ENCODE results near the gene SLC25A11.

Gene SLC25A11

DNA sequence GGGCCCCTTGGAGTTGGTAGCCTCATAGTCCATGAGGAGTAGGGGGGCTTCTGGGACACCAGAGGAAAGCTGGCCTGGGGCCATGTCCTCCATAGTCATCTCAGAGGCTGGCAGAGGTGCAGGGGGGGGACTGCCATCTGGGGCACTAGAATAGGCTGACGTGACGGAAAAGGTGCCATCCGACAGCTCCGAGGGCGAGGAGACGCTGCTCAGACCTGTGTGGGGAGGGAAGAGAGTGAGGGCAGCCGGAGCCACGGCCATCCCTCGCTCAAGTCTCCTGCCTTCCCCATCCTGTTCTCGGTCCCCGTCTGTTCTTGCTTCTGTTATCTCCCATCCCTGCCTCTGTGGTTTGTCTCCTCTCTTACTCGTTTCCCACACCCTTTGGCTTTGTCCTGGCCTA is 32.5 kb upstream of the SLC25A11 start:
- peak overlapping the region; percentile 10 for H3K56ac ChIP-seq (ENCODE audit: low read length)
- no peak overlapping the region for H2BK5ac ChIP-seq (ENCODE audit: low read length)
- no peak overlapping the region for H3K9ac ChIP-seq (ENCODE audit: low read length)
- no peaks in the 10 kb centered on the region for H3K27me3 ChIP-seq (ENCODE audit: insufficient read depth, low read length, poor library complexity)
- no peak overlapping the region for H2AK5ac ChIP-seq (ENCODE audit: low read length)
- H3K36me3 ChIP-seq (ENCODE audit: control insufficient read depth, insufficient read depth, low read length) = no peaks in the 10 kb centered on the region
- no peak overlapping the region for H3K23ac ChIP-seq (ENCODE audit: low read length)
- H4K8ac ChIP-seq (ENCODE audit: low read depth, low read length) = no peak overlapping the region
- H3K4me1 ChIP-seq (ENCODE audit: control insufficient read depth, low read depth, low read length) = peaks cover 2% of the 10 kb centered on the region
- no peak overlapping the region for H3K18ac ChIP-seq (ENCODE audit: low read length)
- no CpG with 5 or more reads among the region's 12 CpGs for WGBS (ENCODE audit: extremely low coverage, insufficient coverage, low lambda C conversion rate)
- H3K4me2 ChIP-seq (ENCODE audit: low read length) = no peak overlapping the region
- H2BK120ac ChIP-seq (ENCODE audit: low read depth, low read length) = no peak overlapping the region
- H3K4ac ChIP-seq (ENCODE audit: low read depth, low read length) = no peak overlapping the region
- H2BK15ac ChIP-seq (replicated peaks; ENCODE audit: low read depth) = no peak overlapping the region
- no peak for DNase-seq
- H4K5ac ChIP-seq (ENCODE audit: low read length) = no peak overlapping the region
- peaks cover 3% of the 10 kb centered on the region for H3K79me2 ChIP-seq (ENCODE audit: control insufficient read depth, insufficient read depth, low read length)
- no peak overlapping the region for H3K27ac ChIP-seq (ENCODE audit: low read depth, low read length)
- no peak overlapping the region for H3K4me3 ChIP-seq (ENCODE audit: low read length)
- H3K79me1 ChIP-seq (ENCODE audit: low read length) = peaks cover 6% of the 10 kb centered on the region

DNA sequence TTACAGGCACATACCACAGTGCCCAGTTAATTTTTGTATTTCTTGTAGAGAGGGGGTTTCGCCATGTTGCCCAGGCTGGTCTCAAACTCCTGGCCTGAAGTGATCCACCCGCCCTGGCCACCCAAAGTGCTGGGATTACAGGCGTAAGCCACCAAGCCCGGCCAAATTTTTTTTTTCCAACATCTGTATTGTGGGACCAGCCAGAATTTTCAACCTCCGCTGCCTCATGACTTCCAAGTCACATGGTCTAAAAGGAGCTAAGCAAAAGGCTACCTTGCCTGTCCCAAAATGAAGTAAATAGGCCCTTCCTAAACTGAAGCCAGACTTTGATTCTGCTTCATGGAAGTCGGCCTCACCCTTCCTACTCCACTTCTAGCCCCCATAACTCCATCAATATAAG is 32.0 kb upstream of the SLC25A11 start:
- H3K23ac ChIP-seq (ENCODE audit: low read length) = no peak overlapping the region
- H2AK5ac ChIP-seq (ENCODE audit: low read length) = no peak overlapping the region
- H3K4ac ChIP-seq (ENCODE audit: low read depth, low read length) = no peak overlapping the region
- H4K8ac ChIP-seq (ENCODE audit: low read depth, low read length) = no peak overlapping the region
- no peak overlapping the region for H3K4me3 ChIP-seq (ENCODE audit: low read length)
- H3K79me2 ChIP-seq (ENCODE audit: control insufficient read depth, insufficient read depth, low read length) = peaks cover 3% of the 10 kb centered on the region
- no peaks in the 10 kb centered on the region for H3K36me3 ChIP-seq (ENCODE audit: control insufficient read depth, insufficient read depth, low read length)
- no peak for DNase-seq
- peaks cover 6% of the 10 kb centered on the region for H3K79me1 ChIP-seq (ENCODE audit: low read length)
- H2BK120ac ChIP-seq (ENCODE audit: low read depth, low read length) = no peak overlapping the region
- H3K18ac ChIP-seq (ENCODE audit: low read length) = no peak overlapping the region
- no CpG with 5 or more reads among the region's 6 CpGs for WGBS (ENCODE audit: extremely low coverage, insufficient coverage, low lambda C conversion rate)
- no peak overlapping the region for H3K27ac ChIP-seq (ENCODE audit: low read depth, low read length)
- no peak overlapping the region for H4K5ac ChIP-seq (ENCODE audit: low read length)
- no peak overlapping the region for H3K9ac ChIP-seq (ENCODE audit: low read length)
- no peaks in the 10 kb centered on the region for H3K27me3 ChIP-seq (ENCODE audit: insufficient read depth, low read length, poor library complexity)
- no peak overlapping the region for H3K4me2 ChIP-seq (ENCODE audit: low read length)
- peaks cover 2% of the 10 kb centered on the region for H3K4me1 ChIP-seq (ENCODE audit: control insufficient read depth, low read depth, low read length)
- no peak overlapping the region for H3K56ac ChIP-seq (ENCODE audit: low read length)
- H2BK5ac ChIP-seq (ENCODE audit: low read length) = no peak overlapping the region
- no peak overlapping the region for H2BK15ac ChIP-seq (replicated peaks; ENCODE audit: low read depth)

DNA sequence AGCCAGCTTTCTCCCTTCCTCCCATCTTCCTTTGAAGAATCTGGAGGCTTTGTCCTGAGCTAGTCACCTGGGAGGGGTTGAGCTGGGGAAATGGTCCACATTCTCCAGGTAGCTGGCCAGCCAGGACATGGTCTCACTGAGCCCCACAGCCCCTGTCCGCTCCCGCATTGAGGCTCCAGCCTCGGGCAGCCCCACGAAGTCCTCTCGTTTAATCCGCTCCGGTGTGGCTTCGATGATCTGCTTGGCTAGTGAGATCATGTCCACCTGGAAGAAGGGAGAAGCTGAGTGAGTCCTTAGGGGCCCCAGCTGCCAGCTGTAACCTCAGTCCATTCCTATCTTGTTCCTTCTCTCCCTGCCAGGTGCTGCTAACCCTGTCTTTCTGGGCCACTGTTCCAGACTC is 30.4 kb upstream of the SLC25A11 start:
- Histone ChIP-seq H4K5ac (ENCODE audit: low read length) (no peak overlapping the region), H3K56ac (ENCODE audit: low read length) (no peak overlapping the region), H3K4ac (ENCODE audit: low read depth, low read length) (no peak overlapping the region), H3K4me2 (ENCODE audit: low read length) (no peak overlapping the region), H3K9ac (ENCODE audit: low read length) (no peak overlapping the region), H3K23ac (ENCODE audit: low read length) (no peak overlapping the region), H3K36me3 (ENCODE audit: control insufficient read depth, insufficient read depth, low read length) (no peaks in the 10 kb centered on the region), H4K8ac (ENCODE audit: low read depth, low read length) (no peak overlapping the region), H2BK5ac (ENCODE audit: low read length) (no peak overlapping the region), H3K18ac (ENCODE audit: low read length) (no peak overlapping the region), H3K27ac (ENCODE audit: low read depth, low read length) (no peak overlapping the region), H2BK120ac (ENCODE audit: low read depth, low read length) (no peak overlapping the region), H3K4me3 (ENCODE audit: low read length) (no peak overlapping the region), H3K79me2 (ENCODE audit: control insufficient read depth, insufficient read depth, low read length) (peaks cover 6% of the 10 kb centered on the region), H3K4me1 (ENCODE audit: control insufficient read depth, low read depth, low read length) (peaks cover 4% of the 10 kb centered on the region), H3K79me1 (ENCODE audit: low read length) (peaks cover 8% of the 10 kb centered on the region), H2AK5ac (ENCODE audit: low read length) (no peak overlapping the region), H2BK15ac (replicated peaks; ENCODE audit: low read depth) (no peak overlapping the region), H3K27me3 (ENCODE audit: insufficient read depth, low read length, poor library complexity) (no peaks in the 10 kb centered on the region)
- WGBS (ENCODE audit: extremely low coverage, insufficient coverage, low lambda C conversion rate) = no CpG with 5 or more reads among the region's 8 CpGs
- no peak for DNase-seq

DNA sequence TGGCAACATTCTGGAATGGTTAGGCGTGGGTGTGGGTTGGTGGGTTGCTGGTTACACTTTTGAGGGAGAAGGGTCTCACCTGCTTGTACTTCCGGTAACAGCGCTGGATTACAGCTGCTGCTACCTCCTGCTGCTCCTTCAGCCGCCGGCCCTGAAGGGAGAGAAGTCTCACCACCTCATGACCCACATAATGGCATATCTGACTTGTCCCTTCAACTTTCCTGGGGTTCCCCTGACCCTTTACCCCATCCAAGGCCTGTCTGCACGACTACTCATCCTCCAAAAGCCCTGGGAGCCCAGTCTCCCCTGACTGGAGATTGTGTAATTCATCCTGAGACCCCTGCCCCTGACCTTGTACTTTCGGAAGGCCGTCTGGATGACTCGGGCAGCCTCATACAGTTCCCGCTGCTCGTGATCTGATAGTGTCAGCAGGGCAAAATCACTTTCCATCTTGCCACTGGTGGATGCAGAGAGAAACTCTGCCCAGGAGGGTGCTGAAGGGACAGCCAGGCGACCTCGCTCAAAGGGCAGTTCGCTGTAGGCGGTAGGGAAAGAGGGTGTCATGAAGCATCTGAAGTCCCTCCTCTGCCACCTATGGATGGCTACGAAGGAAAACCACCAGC is 29.8 kb upstream of the SLC25A11 start:
- Histone ChIP-seq H4K8ac (ENCODE audit: low read depth, low read length) (no peak overlapping the region), H3K23ac (ENCODE audit: low read length) (peak overlapping the region; percentile 48), H3K27ac (ENCODE audit: low read depth, low read length) (no peak overlapping the region), H3K9ac (ENCODE audit: low read length) (peak overlapping the region; percentile 76), H3K27me3 (ENCODE audit: insufficient read depth, low read length, poor library complexity) (no peaks in the 10 kb centered on the region), H2BK15ac (replicated peaks; ENCODE audit: low read depth) (no peak overlapping the region), H3K4ac (ENCODE audit: low read depth, low read length) (no peak overlapping the region), H3K79me2 (ENCODE audit: control insufficient read depth, insufficient read depth, low read length) (peaks cover 6% of the 10 kb centered on the region), H4K5ac (ENCODE audit: low read length) (no peak overlapping the region), H3K79me1 (ENCODE audit: low read length) (peaks cover 10% of the 10 kb centered on the region), H3K4me2 (ENCODE audit: low read length) (peak overlapping the region; percentile 18), H3K56ac (ENCODE audit: low read length) (peak overlapping the region; percentile 99), H3K4me1 (ENCODE audit: control insufficient read depth, low read depth, low read length) (peaks cover 4% of the 10 kb centered on the region), H3K18ac (ENCODE audit: low read length) (no peak overlapping the region), H2BK5ac (ENCODE audit: low read length) (no peak overlapping the region), H2AK5ac (ENCODE audit: low read length) (peak overlapping the region; percentile 0), H3K4me3 (ENCODE audit: low read length) (no peak overlapping the region), H2BK120ac (ENCODE audit: low read depth, low read length) (no peak overlapping the region), H3K36me3 (ENCODE audit: control insufficient read depth, insufficient read depth, low read length) (no peaks in the 10 kb centered on the region)
- WGBS (ENCODE audit: extremely low coverage, insufficient coverage, low lambda C conversion rate) = no CpG with 5 or more reads among the region's 16 CpGs
- DNase-seq = peak; percentile 56

DNA sequence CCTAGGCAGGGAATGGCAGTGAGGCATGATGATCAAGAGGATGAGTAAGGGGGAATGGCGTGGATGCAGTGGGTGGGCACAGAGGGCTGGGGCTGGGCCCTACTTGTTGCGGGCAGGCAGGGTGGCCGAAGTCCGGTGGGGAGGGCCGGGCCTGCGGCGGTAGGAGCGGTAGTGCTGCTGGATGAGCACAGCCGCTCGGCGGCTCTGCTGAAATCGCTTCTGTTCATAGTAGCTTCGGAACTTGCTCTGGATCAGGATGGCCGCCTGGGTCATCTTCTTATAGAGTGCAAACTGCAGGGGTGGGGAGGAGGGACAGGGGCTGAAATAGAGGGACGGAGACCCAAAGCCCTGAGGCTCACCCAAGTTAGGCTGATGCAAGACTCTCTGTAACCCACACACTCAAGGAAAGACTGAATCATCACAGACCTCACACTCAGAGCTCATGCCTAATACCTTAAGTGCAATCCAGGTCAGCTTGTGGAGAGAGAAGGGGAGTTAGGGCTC is 29.3 kb upstream of the SLC25A11 start:
- peak overlapping the region; percentile 83 for H3K4me3 ChIP-seq (ENCODE audit: low read length)
- no peaks in the 10 kb centered on the region for H3K27me3 ChIP-seq (ENCODE audit: insufficient read depth, low read length, poor library complexity)
- H3K4ac ChIP-seq (ENCODE audit: low read depth, low read length) = peak overlapping the region; percentile 75
- peak overlapping the region; percentile 91 for H3K4me2 ChIP-seq (ENCODE audit: low read length)
- H3K79me2 ChIP-seq (ENCODE audit: control insufficient read depth, insufficient read depth, low read length) = peaks cover 6% of the 10 kb centered on the region
- H4K5ac ChIP-seq (ENCODE audit: low read length) = no peak overlapping the region
- DNase-seq = peak; percentile 90
- no peak overlapping the region for H2BK5ac ChIP-seq (ENCODE audit: low read length)
- H3K23ac ChIP-seq (ENCODE audit: low read length) = no peak overlapping the region
- no peaks in the 10 kb centered on the region for H3K36me3 ChIP-seq (ENCODE audit: control insufficient read depth, insufficient read depth, low read length)
- no CpG with 5 or more reads among the region's 15 CpGs for WGBS (ENCODE audit: extremely low coverage, insufficient coverage, low lambda C conversion rate)
- peak overlapping the region; percentile 90 for H2AK5ac ChIP-seq (ENCODE audit: low read length)
- H3K79me1 ChIP-seq (ENCODE audit: low read length) = peaks cover 10% of the 10 kb centered on the region
- peak overlapping the region; percentile 58 for H3K27ac ChIP-seq (ENCODE audit: low read depth, low read length)
- peak overlapping the region; percentile 99 for H3K56ac ChIP-seq (ENCODE audit: low read length)
- H2BK15ac ChIP-seq (replicated peaks; ENCODE audit: low read depth) = no peak overlapping the region
- H3K9ac ChIP-seq (ENCODE audit: low read length) = peak overlapping the region; percentile 76
- H4K8ac ChIP-seq (ENCODE audit: low read depth, low read length) = no peak overlapping the region
- H3K18ac ChIP-seq (ENCODE audit: low read length) = peak overlapping the region; percentile 82
- peaks cover 4% of the 10 kb centered on the region for H3K4me1 ChIP-seq (ENCODE audit: control insufficient read depth, low read depth, low read length)
- H2BK120ac ChIP-seq (ENCODE audit: low read depth, low read length) = no peak overlapping the region

Data from mesendoderm (in vitro differentiated cells).